HG02870 (cell line): ENCODE measurements around the gene PERM1.
"Not testable (repeated sequence)": the region's sequence is repeated elsewhere in the genome, so short reads cannot be mapped to it uniquely, and the experiment has no call there.

Source experiments
- ATAC-seq: cut with Tn5 transposase; IDR thresholded peaks from one replicate; pipeline ENCODE4 v1.9.1; 2021; ENCODE audit warnings: mild to moderate bottlenecking, moderate library complexity; ENCODE audit not compliant: unreplicated experiment

PERM1 gene

GRCh38 chr1:998995-999724 is 17.3 kb upstream of the PERM1 start:
- ATAC-seq, result no peak

GRCh38 chr1:998745-998994 is 16.8 kb upstream of the PERM1 start:
- ATAC-seq, result no peak

GRCh38 chr1:997993-998744 is 16.3 kb upstream of the PERM1 start:
- no peak for ATAC-seq

- no peak for ATAC-seq
Measured at GRCh38 chr1:997713-997992, 15.8 kb upstream of the PERM1 start.

GRCh38 chr1:996851-997712 is 15.2 kb upstream of the PERM1 start:
- ATAC-seq, result no peak

- no peak for ATAC-seq
Measured at GRCh38 chr1:995665-996633, 14.1 kb upstream of the PERM1 start.

GRCh38 chr1:994546-994945 is 12.7 kb upstream of the PERM1 start:
- not testable (repeated sequence) for ATAC-seq

- ATAC-seq, result no peak
Measured at GRCh38 chr1:993379-993995, 11.6 kb upstream of the PERM1 start.

- no peak for ATAC-seq
Measured at GRCh38 chr1:992362-992761, 10.5 kb upstream of the PERM1 start.

- ATAC-seq, result no peak
Measured at GRCh38 chr1:991895-992294, 10.0 kb upstream of the PERM1 start.

GRCh38 chr1:991275-991674 is 9.4 kb upstream of the PERM1 start:
- not testable (repeated sequence) for ATAC-seq

GRCh38 chr1:988061-988460 is 6.2 kb upstream of the PERM1 start:
- ATAC-seq, result not testable (repeated sequence)

GRCh38 chr1:985126-985525 is 3.2 kb upstream of the PERM1 start:
- ATAC-seq, result no peak

- ATAC-seq, result no peak
Measured at GRCh38 chr1:984476-984814, 2.6 kb upstream of the PERM1 start.

- ATAC-seq, result no peak
Measured at GRCh38 chr1:983798-984475, 2.0 kb upstream of the PERM1 start.

- no peak for ATAC-seq
Measured at GRCh38 chr1:982765-983436, 1.0 kb upstream of the PERM1 start.

- no peak for ATAC-seq
Measured at GRCh38 chr1:981491-981954, 370 bp downstream of the PERM1 start.

GRCh38 chr1:980602-981395 is 1.1 kb downstream of the PERM1 start:
- no peak for ATAC-seq
